H9 (cell line): ENCODE results near the gene CEP152. TPM values are rescaled to one million over a fixed set of nuclear protein-coding genes. Genes with fewer than 3 reads are reported as not detected.

Experiments used
- DNase-seq: peaks from one replicate; pipeline ENCODE4 v3.0.0-alpha.2; 2017
- H2AFZ ChIP-seq: one replicate; pipeline ENCODE4 v1.6.1; 2013; ENCODE audit warnings: mild to moderate bottlenecking, low read length, control low read depth, moderate library complexity
- H2AK5ac ChIP-seq: 2 replicates; pipeline ENCODE4 v1.6.1; 2013; ENCODE audit warnings: low read length, control low read depth, mixed read lengths; ENCODE audit not compliant: insufficient read length
- H2BK120ac ChIP-seq: one replicate; pipeline ENCODE4 v1.6.1; 2013; ENCODE audit warnings: low read depth, mild to moderate bottlenecking, low read length, control low read depth, inconsistent platforms; ENCODE audit not compliant: poor library complexity, severe bottlenecking
- H2BK12ac ChIP-seq: 2 replicates; pipeline ENCODE4 v1.6.1; 2013; ENCODE audit warnings: low read length, control low read depth, mixed read lengths, low read depth; ENCODE audit not compliant: insufficient read length
- H2BK15ac ChIP-seq: 2 replicates; pipeline ENCODE4 v1.6.1; 2013; ENCODE audit warnings: low read depth, low read length, control low read depth
- H2BK20ac ChIP-seq: one replicate; pipeline ENCODE4 v1.6.1; 2013; ENCODE audit warnings: low read depth, mild to moderate bottlenecking, low read length, control low read depth, inconsistent platforms; ENCODE audit not compliant: poor library complexity, severe bottlenecking
- H2BK5ac ChIP-seq: 2 replicates; pipeline ENCODE4 v1.6.1; 2013; ENCODE audit warnings: low read length, control low read depth, mixed read lengths; ENCODE audit not compliant: insufficient read length
- H3K14ac ChIP-seq: 2 replicates; pipeline ENCODE4 v1.6.1; 2013; ENCODE audit warnings: low read length, control low read depth; ENCODE audit not compliant: insufficient read depth
- H3K18ac ChIP-seq: 2 replicates; pipeline ENCODE4 v1.6.1; 2013; ENCODE audit warnings: low read depth, mild to moderate bottlenecking, mixed read lengths, low read length, control low read depth; ENCODE audit not compliant: insufficient read length
- H3K23ac ChIP-seq: 2 replicates; pipeline ENCODE4 v1.6.1; 2013; ENCODE audit warnings: low read length, control low read depth, mixed read lengths, low read depth; ENCODE audit not compliant: insufficient read length
- H3K23me2 ChIP-seq: 2 replicates; pipeline ENCODE4 v1.6.1; 2013; ENCODE audit warnings: low read depth, mild to moderate bottlenecking, mixed read lengths, low read length, control low read depth; ENCODE audit not compliant: insufficient read length, poor library complexity, severe bottlenecking
- H3K27ac ChIP-seq: 2 replicates; pipeline ENCODE4 v1.5.1; 2013; ENCODE audit warnings: low read length, control low read depth, mixed read lengths, low read depth; ENCODE audit not compliant: insufficient read length
- H3K27me3 ChIP-seq: 2 replicates; pipeline ENCODE4 v1.6.1; 2013; ENCODE audit warnings: low read length, control low read depth, inconsistent platforms; ENCODE audit not compliant: insufficient read depth
- H3K4ac ChIP-seq: 2 replicates; pipeline ENCODE4 v1.6.1; 2013; ENCODE audit warnings: low read depth, mild to moderate bottlenecking, control low read depth, inconsistent platforms, low read length, moderate library complexity
- H3K4me1 ChIP-seq: 2 replicates; pipeline ENCODE4 v1.6.1; 2013; ENCODE audit warnings: low read length, control low read depth, inconsistent platforms; ENCODE audit not compliant: insufficient read depth
- H3K4me2 ChIP-seq: 2 replicates; pipeline ENCODE4 v1.6.1; 2013; ENCODE audit warnings: low read length, control low read depth, mixed read lengths; ENCODE audit not compliant: insufficient read length, insufficient read depth
- H3K56ac ChIP-seq: 2 replicates; pipeline ENCODE4 v1.6.1; 2013; ENCODE audit warnings: low read depth, mild to moderate bottlenecking, mixed read lengths, low read length, control low read depth; ENCODE audit not compliant: insufficient read length
- H3K79me1 ChIP-seq: 2 replicates; pipeline ENCODE4 v1.6.1; 2013; ENCODE audit warnings: low read depth, mild to moderate bottlenecking, moderate library complexity, low read length, control low read depth, inconsistent platforms; ENCODE audit not compliant: insufficient read depth, poor library complexity, severe bottlenecking
- H3K79me2 ChIP-seq: 2 replicates; pipeline ENCODE4 v1.6.1; 2013; ENCODE audit warnings: low read length, control low read depth, inconsistent platforms; ENCODE audit not compliant: insufficient read depth
- H3K9ac ChIP-seq: 2 replicates; pipeline ENCODE4 v1.6.1; 2013; ENCODE audit warnings: low read length, control low read depth, mixed read lengths; ENCODE audit not compliant: insufficient read length; ENCODE audit errors: extremely low read depth
- H3K9me3 ChIP-seq: one replicate; pipeline ENCODE4 v1.6.1; 2013; ENCODE audit warnings: low read depth, low read length, inconsistent platforms; ENCODE audit not compliant: control insufficient read depth
- H3T11ph ChIP-seq: one replicate; pipeline ENCODE4 v1.6.1; 2013; ENCODE audit warnings: mild to moderate bottlenecking, low read length, control low read depth, inconsistent platforms
- H4K20me1 ChIP-seq: one replicate; pipeline ENCODE4 v1.6.1; 2013; ENCODE audit not compliant: control insufficient read depth, insufficient read length, insufficient read depth
- H4K5ac ChIP-seq: 2 replicates; pipeline ENCODE4 v1.6.1; 2013; ENCODE audit warnings: low read depth, mild to moderate bottlenecking, mixed read lengths, low read length, control low read depth; ENCODE audit not compliant: insufficient read length
- H4K8ac ChIP-seq: replicated peaks from 2 replicates; pipeline ENCODE4 v1.6.1; 2013; ENCODE audit warnings: low read length, control low read depth, mixed read lengths, low read depth; ENCODE audit not compliant: insufficient read length
- H4K91ac ChIP-seq: 2 replicates; pipeline ENCODE4 v1.6.1; 2013; ENCODE audit warnings: low read depth, mild to moderate bottlenecking, moderate library complexity, mixed read lengths, low read length, control low read depth; ENCODE audit not compliant: insufficient read length
- H3K27ac Mint-ChIP-seq, 3 experiments: 2 replicates in 2 of 3; 3 replicates in 1 of 3; pipeline ENCODE4 v1.8.0; 2020 to 2021; ENCODE audit warnings: mixed read lengths in 3 of 3, mild to moderate bottlenecking in 1 of 3, moderate library complexity in 1 of 3
- H3K27me3 Mint-ChIP-seq: 2 replicates; pipeline ENCODE4 v1.8.0; 2021; ENCODE audit warnings: low read depth, mild to moderate bottlenecking, moderate library complexity, mixed read lengths
- H3K36me3 Mint-ChIP-seq, 3 experiments: 2 replicates in 2 of 3; 3 replicates in 1 of 3; pipeline ENCODE4 v1.8.0; 2020 to 2021; ENCODE audit warnings: low read depth in 3 of 3, mixed read lengths in 3 of 3; ENCODE audit not compliant: insufficient read depth in 1 of 3
- H3K4me1 Mint-ChIP-seq, 2 experiments: 2 replicates each; pipeline ENCODE4 v1.8.0; 2020; ENCODE audit warnings: mixed read lengths in 2 of 2
- H3K4me3 Mint-ChIP-seq, 2 experiments: 2 replicates in 1 of 2; 3 replicates in 1 of 2; pipeline ENCODE4 v1.8.0; 2020 to 2021; ENCODE audit warnings: mild to moderate bottlenecking in 2 of 2, mixed read lengths in 2 of 2, moderate library complexity in 1 of 2
- H3K9me3 Mint-ChIP-seq, 2 experiments: 2 replicates in 1 of 2; 3 replicates in 1 of 2; pipeline ENCODE4 v1.8.0; 2020; ENCODE audit warnings: mild to moderate bottlenecking in 2 of 2, mixed read lengths in 2 of 2, moderate library complexity in 1 of 2
- total RNA-seq: library from RNA; stranded (reverse); gene quantifications from 2 replicates; pipeline ENCODE4 v1.2.1, GENCODE V29; 2021
- TF ChIP-seq, protein P1 (sequence below): fragments of 200-600 bp; sonication (generic); conservative IDR thresholded peaks from 3 replicates; pipeline ENCODE4 v1.8.0; 2021; ENCODE audit warnings: antibody characterized with exemption, mild to moderate bottlenecking

Gene CEP152
- total RNA-seq, 1 experiment from 2014 or later: 10.9 TPM

- H4K5ac ChIP-seq: no peak overlapping the region
- H3K27ac ChIP-seq: no peak overlapping the region
- no peak overlapping the region for H3K23ac ChIP-seq
- H3K4me2 ChIP-seq: no peak overlapping the region
- no peak overlapping the region for H3K9ac ChIP-seq
- no peaks in the 10 kb centered on the region; a peak in 1 of 7 replicates for H3K36me3 Mint-ChIP-seq
- H2AK5ac ChIP-seq: no peak overlapping the region
- no peaks in the 10 kb centered on the region for H3K23me2 ChIP-seq
- no peaks in the 10 kb centered on the region for H3K27me3 Mint-ChIP-seq
- H3K79me1 ChIP-seq: peaks cover 4% of the 10 kb centered on the region
- no peak for DNase-seq
- H3K56ac ChIP-seq: no peak overlapping the region
- no peak overlapping the region for H2BK15ac ChIP-seq
- H3K18ac ChIP-seq: no peak overlapping the region
- H3K4ac ChIP-seq: no peak overlapping the region
- H2BK12ac ChIP-seq: no peak overlapping the region
- no peak overlapping the region for H3K27ac Mint-ChIP-seq
- TF ChIP-seq, protein P1, sequence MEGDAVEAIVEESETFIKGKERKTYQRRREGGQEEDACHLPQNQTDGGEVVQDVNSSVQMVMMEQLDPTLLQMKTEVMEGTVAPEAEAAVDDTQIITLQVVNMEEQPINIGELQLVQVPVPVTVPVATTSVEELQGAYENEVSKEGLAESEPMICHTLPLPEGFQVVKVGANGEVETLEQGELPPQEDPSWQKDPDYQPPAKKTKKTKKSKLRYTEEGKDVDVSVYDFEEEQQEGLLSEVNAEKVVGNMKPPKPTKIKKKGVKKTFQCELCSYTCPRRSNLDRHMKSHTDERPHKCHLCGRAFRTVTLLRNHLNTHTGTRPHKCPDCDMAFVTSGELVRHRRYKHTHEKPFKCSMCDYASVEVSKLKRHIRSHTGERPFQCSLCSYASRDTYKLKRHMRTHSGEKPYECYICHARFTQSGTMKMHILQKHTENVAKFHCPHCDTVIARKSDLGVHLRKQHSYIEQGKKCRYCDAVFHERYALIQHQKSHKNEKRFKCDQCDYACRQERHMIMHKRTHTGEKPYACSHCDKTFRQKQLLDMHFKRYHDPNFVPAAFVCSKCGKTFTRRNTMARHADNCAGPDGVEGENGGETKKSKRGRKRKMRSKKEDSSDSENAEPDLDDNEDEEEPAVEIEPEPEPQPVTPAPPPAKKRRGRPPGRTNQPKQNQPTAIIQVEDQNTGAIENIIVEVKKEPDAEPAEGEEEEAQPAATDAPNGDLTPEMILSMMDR: no peak
- H3K27me3 ChIP-seq: no peaks in the 10 kb centered on the region
- no peak overlapping the region for H3K14ac ChIP-seq
- no peak overlapping the region for H4K8ac ChIP-seq
- H2BK5ac ChIP-seq: no peak overlapping the region
- no peak overlapping the region for H2AFZ ChIP-seq
- H3T11ph ChIP-seq: no peak overlapping the region
- peaks cover 18 to 42% of the 10 kb centered on the region in 2 experiments for H3K4me1 Mint-ChIP-seq
- no peaks in the 10 kb centered on the region for H3K79me2 ChIP-seq
- peaks cover 2% of the 10 kb centered on the region; the same call in 1 of the 2 replicates for H3K4me1 ChIP-seq
- no peaks in the 10 kb centered on the region for H3K9me3 Mint-ChIP-seq
- H2BK120ac ChIP-seq: no peak overlapping the region
- no peaks in the 10 kb centered on the region for H3K9me3 ChIP-seq
- no peak overlapping the region for H2BK20ac ChIP-seq
- no peak overlapping the region for H4K91ac ChIP-seq
- no peak overlapping the region for H3K4me3 Mint-ChIP-seq
- no peaks in the 10 kb centered on the region for H4K20me1 ChIP-seq
Observed at GRCh38 chr15:48802867-48803266, 8.0 kb downstream of the CEP152 start.
